GM12875 (cell line): ENCODE measurements around the gene POLR3C.
"Not testable (repeated sequence)": the region's sequence is repeated elsewhere in the genome, so short reads cannot be mapped to it uniquely, and the experiment has no call there.

ENCODE experiments used
- H3K4me3 ChIP-seq: one replicate; pipeline ENCODE4 v1.5.1; 2011; ENCODE audit warnings: low read depth, low read length, control low read depth
- CTCF ChIP-seq: IDR thresholded peaks from 2 replicates; pipeline ENCODE4 v1.5.1; 2011; ENCODE audit warnings: low read depth, mild to moderate bottlenecking, control low read depth, inconsistent platforms, low read length, moderate library complexity, borderline replicate concordance; ENCODE audit not compliant: insufficient read depth

Gene POLR3C

GRCh38 chr1:145786271-145786670 lies 37.7 kb upstream of the POLR3C start:
- no peak for TF ChIP-seq CTCF
- no peak overlapping the region for H3K4me3 ChIP-seq

- no peak for TF ChIP-seq CTCF
- no peak overlapping the region for H3K4me3 ChIP-seq
Measured at GRCh38 chr1:145788580-145788979, 35.4 kb upstream of the POLR3C start.

- not testable (repeated sequence) for H3K4me3 ChIP-seq
Measured at GRCh38 chr1:145791860-145792259, 32.1 kb upstream of the POLR3C start.

GRCh38 chr1:145792484-145792883 lies 31.5 kb upstream of the POLR3C start:
- no peak overlapping the region for H3K4me3 ChIP-seq
- no peak for TF ChIP-seq CTCF

GRCh38 chr1:145795257-145795881 lies 28.6 kb upstream of the POLR3C start:
- no peak overlapping the region for H3K4me3 ChIP-seq
- TF ChIP-seq CTCF: no peak

- H3K4me3 ChIP-seq: no peak overlapping the region
- TF ChIP-seq CTCF: no peak
Measured at GRCh38 chr1:145796753-145797152, 27.2 kb upstream of the POLR3C start.

GRCh38 chr1:145799806-145800205 lies 24.2 kb upstream of the POLR3C start:
- TF ChIP-seq CTCF: no peak
- no peak overlapping the region for H3K4me3 ChIP-seq
